GM21360 (cell line): ENCODE data around the gene SP5.
"Not testable (repeated sequence)": the region's sequence is repeated elsewhere in the genome, so short reads cannot be mapped to it uniquely, and the experiment has no call there.

Source experiments
- ATAC-seq: cut with Tn5 transposase; IDR thresholded peaks from one replicate; pipeline ENCODE4 v1.9.1; 2021; ENCODE audit warnings: mild to moderate bottlenecking, moderate library complexity; ENCODE audit not compliant: unreplicated experiment

Gene SP5

DNA sequence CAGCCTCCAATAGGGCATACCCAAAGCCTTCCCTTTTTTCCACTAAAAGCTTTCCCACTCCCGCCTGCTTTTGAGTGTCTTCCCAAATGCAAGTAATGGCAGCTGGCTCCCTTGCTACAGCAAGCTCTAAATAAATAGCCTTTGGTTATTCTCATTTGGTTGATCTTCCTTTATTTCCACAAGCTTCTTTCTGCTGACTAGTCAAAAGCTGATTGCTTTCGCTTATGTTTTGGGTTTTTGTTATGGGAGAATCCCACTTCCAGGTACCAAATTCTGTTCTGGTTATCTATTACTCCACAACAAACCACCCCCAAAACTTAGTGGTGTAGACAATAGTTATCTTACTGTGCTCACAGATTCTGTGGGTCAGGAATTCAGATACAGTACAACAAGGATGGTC is 22.3 kb downstream of the SP5 start:
- no peak for ATAC-seq

DNA sequence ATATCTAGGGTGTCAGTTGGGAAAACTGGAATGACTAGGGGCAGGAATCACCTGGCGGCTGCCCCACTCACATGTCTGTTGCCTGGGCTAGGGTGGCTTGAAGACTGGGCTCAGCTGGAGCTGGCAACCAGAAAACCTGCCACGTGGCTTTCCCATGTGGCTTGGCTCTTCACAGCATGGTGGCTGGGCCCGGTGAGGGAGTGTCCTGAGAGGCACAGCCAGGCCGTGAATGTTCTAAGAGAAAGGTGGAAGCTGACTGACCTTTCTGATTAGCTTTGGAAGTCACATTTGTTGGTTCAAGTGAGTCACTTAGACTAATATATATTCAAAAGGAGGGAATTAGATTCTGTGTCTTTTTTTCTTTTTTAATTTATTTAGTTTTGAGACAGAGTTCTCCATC is 22.7 kb downstream of the SP5 start:
- no peak for ATAC-seq

GRCh38 chr2:170739048-170739447 is 23.9 kb downstream of the SP5 start:
- no peak for ATAC-seq

DNA sequence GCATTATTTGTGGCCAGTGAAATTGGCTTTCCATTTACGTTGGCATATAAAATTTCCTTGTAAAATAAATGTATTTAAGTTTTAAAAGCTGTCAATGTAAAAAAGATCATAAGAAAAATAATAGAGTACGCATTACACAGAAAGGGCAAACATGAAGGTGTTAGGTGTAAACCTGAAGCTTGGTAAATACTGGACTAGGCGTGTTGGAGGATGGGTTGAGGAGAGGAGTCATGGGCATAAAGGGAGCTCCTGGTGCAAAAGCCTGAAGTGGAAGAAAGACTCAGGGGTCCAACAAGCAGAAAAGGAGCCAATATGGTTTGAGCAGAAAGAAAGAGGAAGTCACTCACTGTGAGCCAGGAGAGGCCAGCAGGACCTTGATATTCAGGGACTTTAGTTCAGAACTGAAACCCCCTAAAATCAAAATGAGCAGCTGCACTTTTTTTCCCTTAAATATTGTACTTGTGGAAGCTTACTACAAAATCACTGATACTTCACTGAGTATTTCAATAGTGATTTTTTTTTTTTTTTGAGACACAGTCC is 24.4 kb downstream of the SP5 start:
- no peak for ATAC-seq

- ATAC-seq = no peak
Measured at GRCh38 chr2:170740660-170741059, 25.5 kb downstream of the SP5 start.

- ATAC-seq = no peak
Measured at GRCh38 chr2:170742000-170742399, 26.9 kb downstream of the SP5 start.

DNA sequence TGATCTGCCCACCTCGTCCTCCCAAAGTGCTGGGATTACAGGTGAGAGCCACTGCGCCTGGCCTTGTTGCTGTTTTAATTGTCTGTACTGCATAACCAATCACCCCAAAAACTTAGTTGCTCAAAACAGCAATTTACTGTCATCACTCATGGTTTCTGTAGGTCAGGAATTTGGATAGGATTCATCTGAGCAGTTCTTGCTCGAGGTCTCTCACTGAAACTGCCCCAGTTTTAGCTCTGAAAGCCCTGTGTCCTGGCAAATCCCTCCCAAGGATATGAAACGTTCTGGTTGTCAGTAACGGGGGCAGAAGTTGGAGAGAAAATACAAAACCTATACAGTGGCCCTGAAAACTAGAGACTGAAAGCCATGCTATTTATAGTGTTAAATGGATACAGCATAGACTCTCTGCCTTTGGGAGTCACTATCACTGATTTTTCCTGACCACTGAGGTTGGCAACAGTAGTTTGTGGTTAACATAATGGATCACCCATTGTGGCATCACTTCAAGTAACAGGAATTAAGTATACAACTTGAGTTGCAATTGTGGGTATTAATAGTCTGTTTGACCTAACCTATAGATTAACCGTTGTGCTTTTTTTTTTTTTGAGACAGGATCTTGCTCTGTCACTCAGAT is 27.9 kb downstream of the SP5 start:
- no peak for ATAC-seq

DNA sequence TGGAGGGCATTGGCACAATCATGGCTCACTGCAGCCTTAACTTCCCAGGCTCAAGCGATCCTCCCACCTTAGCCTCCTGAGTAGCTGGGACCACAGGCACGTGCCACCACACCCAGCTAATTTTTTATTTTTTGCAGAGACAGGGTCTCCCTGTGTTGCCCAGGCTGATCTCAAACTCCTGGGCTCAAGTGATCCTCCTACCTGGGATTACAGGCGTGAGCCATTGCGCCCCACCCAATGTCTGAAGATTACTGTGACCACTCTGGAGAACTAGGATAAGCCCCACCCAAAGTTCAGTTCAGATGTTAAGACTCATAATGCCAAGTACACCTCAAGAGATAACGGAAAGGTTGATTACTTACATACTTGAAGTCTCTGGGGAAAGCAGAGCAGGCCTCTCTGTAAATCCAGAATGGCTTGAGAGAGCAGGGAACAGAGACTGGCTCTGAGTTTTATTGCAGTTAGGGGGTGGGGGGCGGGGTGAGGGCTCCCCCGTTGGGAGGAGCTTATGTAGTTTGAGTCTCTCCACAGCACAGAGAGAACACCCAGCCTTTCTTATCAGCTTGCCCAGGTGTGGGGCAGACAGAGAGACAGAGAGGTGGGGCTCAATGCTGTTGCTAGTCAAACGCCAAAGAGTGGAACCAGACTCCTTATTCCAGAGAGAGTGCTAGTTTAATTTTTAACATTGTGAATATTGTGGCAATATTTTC is 28.5 kb downstream of the SP5 start:
- no peak for ATAC-seq

DNA sequence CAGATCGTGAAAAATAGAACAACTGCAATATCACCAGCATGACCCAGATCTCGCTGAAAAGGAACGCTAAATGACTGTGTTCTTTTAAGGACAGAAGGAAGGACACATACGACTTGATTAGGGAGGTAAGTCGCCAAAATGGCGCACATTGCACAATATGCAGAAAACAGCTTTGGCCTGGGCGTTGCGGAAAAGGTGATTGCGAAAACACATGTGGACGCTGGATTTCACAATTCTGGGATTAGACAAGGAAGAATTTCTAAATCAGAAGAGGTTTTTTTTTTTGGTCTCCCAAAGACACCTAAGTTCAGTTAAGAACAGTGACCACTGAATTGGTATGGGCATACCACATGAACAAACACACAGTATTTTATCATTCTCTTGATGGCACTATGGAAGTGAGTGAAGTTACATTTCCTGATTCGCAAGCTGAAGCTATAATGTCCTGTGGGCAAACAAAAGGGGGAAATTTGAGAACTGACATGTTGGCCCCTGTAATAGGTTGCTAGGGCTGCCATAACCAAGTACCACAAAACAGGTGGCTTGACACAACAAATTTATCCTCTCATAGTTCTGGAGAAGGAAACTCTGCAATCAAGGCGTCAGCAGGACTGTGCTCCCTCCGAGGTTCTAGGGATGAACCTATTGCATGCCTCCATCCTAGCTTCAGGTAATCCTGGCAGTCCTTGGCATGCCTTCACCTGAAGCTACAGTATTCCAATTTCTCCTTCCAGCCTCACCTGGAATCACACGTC is 29.3 kb downstream of the SP5 start:
- no peak for ATAC-seq

DNA sequence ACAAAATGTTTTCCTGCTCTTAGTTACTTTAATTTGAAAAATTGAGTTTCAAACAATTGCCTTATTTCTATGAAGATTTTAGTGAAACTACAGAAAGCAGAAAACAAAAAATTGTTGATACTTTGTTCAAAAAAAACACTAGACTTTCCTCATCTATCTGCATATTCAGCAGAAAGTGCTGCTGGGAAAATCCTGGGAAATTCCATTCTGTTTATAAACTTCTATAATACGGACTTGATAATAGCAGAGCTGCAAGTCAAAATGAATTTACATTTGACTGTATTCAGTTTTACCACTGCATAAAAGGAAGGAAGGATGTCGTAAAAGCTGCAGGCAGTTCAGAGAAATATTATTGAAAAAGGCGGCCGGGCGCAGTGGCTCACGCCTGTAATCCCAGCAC is 30.2 kb downstream of the SP5 start:
- no peak for ATAC-seq

DNA sequence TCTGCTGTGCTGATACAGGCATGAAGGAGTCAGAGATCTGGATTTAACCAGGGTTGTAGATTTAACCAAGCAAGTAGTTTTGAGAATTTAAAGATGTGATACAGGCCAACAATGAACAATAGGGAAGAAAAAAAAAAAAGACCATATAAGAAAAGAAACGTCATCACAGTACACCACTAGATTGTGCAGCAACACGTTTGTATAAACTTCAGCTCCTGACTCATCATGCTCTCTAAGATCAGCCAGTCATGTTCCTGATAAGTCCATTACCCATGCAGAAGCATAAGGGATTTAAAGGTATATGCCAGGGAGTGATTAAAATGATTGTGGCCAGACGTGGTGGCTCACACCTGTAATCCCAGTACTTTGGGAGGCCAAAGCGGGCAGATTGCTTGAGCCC is 32.8 kb downstream of the SP5 start:
- ATAC-seq = no peak

DNA sequence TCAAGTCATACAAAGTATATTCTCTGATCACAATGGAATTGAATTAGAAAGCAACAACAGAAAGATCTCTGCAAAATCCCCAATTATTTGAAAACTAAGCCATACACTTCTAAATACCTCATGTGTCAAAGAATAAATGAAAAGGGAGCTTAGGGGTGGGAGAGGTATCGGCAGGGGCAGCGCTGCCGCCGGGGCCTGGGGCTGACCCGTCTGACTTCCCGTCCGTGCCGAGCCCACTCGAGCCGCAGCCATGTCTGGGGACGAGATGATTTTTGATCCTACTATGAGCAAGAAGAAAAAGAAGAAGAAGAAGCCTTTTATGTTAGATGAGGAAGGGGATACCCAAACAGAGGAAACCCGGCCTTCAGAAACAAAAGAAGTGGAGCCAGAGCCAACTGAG is 36.4 kb downstream of the SP5 start:
- ATAC-seq = not testable (repeated sequence)

DNA sequence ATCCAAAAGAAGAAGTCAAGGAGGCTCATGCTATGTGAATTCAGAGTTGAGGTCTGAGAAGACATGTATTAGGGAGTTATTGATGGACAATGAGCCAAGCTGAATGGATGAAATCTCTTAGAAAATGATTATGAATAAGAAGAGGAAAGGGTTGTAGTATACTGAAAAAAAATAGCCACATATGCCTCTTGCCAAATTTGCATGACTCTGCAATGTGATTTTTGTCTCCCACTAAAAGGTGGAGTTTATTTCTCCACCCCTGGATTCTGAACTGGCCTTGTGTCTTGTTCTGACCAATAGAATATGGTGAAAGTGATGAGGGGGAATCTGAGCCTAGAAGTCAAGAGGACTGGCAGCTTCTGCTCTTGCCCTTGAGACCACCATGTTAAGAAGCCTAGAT is 46.4 kb downstream of the SP5 start:
- no peak for ATAC-seq

- no peak for ATAC-seq
Measured at GRCh38 chr2:170762760-170763159, 47.6 kb downstream of the SP5 start.

DNA sequence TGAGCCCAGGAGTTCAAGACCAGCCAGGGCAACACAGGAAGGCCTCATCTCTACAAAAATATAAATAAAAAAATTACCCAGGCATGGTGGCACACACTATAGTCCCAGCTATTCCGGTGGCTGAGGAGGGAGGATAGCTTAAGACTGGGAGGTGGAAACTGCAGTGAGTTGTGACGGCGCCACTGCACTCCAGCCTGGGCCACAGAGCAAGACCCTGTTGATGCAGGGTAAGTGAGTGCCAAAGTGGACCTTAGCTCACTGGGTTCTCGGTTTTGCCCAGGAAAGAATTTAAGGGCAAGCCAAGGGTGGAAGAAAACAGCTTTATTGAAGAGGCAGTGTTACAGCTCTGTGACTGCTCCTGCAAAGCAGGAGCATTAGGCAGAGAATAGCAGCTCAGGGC is 48.1 kb downstream of the SP5 start:
- ATAC-seq = no peak

DNA sequence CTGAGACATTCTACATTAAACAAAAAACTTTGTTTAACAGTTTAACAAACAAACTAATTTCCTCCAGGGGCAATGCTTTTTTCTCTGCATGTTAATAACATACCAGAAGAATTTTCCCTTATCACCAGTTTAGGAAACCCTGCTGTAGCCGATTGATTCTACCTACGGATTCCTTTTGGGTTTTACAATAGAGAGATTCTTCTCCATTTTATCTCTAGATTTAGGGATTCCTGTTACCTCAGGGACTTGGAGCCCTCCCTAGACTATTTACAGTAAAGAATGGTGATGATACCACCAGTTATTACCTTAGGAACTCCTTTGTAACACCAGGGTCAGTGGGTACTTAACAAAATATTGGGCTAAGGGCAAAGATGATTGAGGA is 49.7 kb downstream of the SP5 start:
- ATAC-seq = no peak

DNA sequence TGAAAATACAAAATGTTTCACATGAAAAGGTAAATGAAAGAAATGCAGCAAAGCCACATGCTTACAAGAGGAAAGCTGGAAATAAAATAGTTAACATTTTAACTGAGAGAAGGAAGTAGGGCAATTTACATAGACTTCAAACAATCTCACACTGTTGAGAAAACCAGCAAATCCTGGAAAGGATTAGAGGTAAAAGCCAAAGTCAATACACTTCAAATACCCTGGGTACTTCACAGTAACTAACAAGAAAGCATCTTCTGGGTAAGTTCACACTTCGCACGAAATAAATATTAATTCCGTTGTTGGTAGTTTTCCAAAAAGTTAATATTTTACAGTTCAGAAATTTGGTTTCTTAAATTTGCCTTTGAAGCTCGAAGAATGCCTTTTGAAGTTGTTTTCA is 51.6 kb downstream of the SP5 start:
- no peak for ATAC-seq
